Mucosa of gallbladder (tissue), 1 donor: Measurements from ENCODE around the gene JSRP1. TPM values are rescaled to one million over a fixed set of nuclear protein-coding genes. Genes with fewer than 3 reads are reported as not detected.

Experiments
- DNase-seq: peaks from one replicate; pipeline ENCODE4 v3.0.0-alpha.2; 2020; ENCODE audit warnings: low spot score
- total RNA-seq: library from RNA; stranded (reverse); gene quantifications from one replicate; pipeline ENCODE4 v1.2.1, GENCODE V29; 2021
- donor health status: DM: no; HTN: no; CAD: no.

The JSRP1 gene
- total RNA-seq, 1 donor from 2014 or later = 0.17 TPM

DNA sequence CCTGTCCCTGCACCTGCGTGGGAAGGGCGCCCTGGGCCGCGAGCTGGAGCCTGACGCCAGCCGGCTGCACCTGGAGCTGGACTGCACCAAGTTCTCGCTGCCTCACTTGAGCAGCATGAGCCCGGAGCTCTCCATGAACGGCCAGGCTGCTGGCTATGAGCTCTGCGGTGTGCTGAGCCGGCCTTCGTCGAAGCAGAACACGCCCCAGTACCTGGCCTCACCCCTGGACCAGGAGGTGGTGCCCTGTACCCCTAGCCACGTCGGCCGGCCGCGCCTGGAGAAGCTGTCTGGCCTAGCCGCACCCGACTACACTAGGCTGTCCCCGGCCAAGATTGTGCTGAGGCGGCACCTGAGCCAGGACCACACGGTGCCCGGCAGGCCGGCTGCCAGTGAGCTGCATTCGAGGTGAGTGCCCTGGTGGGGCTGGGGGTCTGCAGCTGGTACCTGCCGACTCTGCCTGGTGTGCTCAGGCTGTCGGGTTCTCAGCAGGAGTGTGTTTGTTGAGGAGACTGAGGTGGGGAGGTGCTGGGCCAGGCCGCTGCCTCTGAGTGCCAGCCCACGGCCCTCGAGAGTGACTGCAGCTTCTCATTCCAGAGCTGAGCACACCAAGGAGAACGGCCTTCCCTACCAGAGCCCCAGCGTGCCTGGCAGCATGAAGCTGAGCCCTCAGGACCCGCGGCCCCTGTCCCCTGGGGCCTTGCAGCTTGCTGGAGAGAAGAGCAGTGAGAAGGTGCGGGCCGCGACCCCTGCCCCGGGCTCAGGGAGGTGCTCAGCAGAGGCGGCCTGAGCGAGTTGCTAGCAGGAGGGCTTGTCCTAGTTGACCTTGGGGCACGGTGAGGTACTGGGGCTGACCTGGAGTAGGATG lies 39.6 kb downstream of the JSRP1 start:
- DNase-seq = no peak

DNA sequence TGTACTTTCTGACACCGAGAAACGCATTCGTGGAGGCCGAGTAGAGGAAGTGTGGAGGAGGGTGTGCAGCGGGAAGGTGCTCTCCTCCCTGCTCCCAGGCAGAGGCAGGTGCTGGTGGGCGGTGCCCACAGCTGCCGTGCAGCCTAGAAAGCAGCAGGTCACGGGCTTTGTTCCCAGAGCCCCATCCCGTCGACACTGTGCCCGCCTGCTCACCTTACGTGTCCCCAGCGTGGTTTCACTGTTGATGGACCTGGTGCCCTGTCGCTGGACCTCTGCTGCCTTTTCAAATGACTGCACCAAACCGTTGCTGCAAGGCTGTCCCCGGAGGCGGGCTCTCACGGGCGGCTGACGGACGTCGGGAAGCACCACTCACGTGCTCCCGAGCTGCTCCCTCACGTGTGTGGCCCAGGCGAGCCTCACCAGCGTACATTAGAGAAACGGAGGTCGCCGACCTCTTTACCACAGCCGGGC lies 40.9 kb downstream of the JSRP1 start:
- DNase-seq = no peak

DNA sequence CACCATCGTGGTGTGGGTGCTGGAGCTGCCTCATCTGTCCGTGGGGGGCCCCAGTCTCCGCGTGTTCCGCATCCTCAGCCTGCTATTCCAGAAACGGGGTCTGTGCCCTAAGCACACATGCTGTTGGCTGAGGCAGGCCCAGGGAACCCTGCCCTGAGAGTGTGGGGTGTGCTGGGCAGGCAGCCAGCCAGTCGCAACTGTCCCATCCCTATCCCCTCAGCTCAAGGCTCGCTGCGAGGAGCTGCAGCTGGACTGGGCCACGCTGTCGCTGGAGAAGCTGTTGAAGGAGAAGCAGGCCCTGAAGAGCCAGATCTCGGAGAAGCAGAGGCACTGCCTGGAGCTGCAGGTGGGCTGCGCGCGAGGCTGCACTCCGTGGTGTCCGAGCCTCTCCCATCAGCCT lies 42.0 kb downstream of the JSRP1 start:
- no peak for DNase-seq

DNA sequence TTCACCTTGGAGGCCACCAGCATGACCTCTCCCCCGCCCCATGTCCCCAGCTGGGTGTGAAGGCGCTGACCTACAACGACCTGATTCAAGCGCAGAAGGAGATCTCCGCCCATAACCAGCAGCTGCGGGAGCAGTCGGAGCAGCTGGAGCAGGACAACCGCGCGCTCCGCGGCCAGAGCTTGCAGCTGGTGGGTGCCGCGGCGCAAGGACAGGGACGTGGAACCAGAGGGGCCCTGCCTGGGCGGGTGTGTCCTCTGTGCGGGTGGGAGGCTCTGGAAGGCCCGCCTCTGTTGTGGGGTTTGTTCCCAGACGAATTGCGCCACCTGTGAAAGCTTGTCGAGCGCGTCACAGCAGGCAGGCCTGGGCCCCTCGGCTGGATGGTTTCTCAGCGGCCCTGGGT lies 42.4 kb downstream of the JSRP1 start:
- DNase-seq = no peak

DNA sequence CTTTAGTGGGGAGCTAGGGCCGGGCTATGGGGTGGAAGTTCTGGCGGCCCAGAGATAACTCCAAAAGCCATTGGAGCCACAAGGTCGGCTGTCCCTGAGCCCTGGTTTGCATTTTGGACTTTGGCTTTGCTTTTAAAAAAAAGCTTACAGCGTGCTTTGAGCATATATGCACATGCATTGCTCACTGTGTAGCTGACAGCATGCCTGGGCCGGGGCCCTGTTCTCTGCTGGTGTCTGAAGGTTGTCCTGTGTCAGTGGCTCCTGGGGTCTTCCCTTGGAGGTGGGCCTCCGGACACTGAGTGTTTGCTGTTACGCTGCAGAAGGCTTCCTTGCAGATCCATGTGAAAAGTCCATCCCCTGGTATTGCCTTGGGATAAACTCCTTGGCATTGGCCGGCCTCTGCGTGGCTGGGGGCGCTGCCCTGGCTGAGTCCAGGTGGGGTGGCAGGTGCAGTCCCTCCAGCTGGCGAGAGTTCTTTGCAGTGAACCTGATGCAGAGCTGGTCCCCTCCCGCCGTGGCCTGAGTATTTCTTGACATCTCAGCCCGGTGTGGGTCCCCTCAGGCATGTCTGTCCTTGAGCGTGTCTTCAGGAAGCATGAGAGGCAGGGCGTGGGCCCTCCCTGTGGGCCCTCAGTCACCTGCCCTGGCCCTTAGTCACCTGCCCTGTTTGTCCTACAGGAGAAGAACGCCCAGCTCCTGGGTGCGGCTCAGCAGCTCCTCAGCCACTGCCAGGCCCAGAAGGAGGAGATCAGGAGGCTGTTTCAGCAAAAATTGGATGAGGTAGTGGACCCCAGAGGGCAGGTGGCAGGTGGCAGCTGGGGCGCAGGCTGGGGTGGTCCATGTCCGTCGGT lies 43.1 kb downstream of the JSRP1 start:
- peak; percentile 62 for DNase-seq

DNA sequence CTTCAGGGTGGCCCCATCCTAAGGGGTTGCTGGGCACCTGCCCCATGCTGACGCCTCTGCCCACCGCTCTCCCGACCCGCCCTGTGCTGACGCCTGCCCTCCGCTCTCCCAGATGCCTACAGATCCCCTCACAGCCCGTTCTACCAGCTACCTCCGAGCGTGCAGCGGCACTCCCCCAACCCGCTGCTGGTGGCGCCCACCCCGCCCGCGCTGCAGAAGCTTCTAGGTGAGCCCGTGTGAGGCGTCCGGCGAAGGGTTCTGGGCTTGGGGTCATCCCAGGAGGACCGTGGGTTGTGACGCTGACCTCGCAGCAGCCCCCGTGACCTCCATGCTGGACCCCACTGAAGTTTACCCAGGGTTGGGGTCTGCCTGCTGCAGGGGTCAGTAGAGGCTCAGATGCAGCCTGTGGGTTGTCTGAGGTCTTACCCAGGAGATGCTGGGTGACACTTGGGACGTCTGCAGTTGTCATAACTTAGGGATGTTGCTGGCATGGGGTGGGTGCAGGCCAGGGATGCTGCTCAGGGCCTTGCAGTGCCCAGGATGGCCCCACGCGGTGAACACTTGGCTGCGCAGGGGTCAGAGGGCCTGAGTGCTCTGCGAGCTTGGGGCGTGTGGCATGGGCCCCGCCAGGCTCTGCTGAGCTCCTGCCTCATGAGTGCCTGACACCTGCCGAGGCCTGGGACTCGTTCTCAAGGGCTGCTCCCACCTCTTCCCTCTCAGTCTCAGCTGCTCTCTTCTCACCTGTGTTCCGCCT lies 45.1 kb downstream of the JSRP1 start:
- DNase-seq = no peak

DNA sequence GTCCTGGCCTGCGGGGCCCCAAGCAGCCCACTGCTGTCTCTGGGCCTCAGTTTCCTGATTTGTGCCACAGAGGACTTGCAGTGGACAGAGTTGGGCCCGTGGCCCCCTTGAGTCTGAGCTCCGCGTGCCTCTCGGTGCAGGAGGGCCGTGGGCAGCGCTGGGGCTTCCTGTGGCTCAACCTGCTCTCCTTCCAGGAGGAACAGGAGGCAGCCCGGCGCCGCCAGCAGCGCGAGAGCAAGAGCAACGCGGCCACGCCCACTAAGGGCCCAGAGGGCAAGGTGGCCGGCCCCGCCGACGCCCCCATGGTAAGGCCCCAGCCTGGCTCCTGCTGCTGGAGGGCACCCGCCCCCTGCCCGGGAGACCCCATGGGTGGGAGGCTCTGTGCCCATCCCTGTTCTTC lies 46.0 kb downstream of the JSRP1 start:
- DNase-seq = no peak

DNA sequence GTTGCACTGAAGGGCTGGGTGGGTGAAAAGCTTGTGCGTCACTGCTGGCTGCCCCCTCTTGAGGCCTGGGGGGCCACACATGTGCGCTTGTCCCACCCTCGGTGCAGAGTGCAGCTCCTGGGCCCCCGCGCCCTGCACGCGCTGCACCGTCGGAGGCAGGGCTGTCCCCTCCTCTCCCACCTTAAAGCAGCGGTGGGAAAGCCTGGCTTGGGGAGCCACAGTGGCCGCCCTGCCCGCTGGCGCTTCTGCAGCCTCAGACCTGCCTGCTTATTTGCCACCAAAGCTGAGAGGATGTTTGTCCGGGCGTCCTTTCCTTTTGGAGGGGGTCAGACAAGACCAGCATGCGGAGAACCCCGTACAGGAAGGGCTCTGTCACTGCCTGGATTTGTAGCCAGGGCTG lies 46.8 kb downstream of the JSRP1 start:
- no peak for DNase-seq

DNA sequence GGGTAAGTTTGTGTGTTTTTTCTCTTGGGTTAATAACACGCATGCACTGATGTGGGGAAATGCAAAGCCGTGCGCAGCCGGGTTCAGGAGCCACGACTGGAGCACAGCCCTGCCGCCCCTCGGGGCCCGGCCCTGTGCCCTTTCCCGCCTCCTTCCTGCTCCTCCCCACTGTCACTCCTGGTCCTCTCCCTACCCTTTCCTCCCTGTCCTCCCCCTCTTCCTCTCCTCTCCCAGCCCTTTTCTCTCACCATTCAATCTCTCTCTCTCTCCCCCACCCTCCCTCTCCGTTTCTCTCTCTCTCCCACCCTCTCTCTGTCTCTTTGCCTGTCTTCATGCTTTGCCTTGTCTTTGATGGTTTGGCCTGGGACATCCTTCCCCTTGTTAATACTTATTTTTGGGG lies 47.2 kb downstream of the JSRP1 start:
- no peak for DNase-seq

DNA sequence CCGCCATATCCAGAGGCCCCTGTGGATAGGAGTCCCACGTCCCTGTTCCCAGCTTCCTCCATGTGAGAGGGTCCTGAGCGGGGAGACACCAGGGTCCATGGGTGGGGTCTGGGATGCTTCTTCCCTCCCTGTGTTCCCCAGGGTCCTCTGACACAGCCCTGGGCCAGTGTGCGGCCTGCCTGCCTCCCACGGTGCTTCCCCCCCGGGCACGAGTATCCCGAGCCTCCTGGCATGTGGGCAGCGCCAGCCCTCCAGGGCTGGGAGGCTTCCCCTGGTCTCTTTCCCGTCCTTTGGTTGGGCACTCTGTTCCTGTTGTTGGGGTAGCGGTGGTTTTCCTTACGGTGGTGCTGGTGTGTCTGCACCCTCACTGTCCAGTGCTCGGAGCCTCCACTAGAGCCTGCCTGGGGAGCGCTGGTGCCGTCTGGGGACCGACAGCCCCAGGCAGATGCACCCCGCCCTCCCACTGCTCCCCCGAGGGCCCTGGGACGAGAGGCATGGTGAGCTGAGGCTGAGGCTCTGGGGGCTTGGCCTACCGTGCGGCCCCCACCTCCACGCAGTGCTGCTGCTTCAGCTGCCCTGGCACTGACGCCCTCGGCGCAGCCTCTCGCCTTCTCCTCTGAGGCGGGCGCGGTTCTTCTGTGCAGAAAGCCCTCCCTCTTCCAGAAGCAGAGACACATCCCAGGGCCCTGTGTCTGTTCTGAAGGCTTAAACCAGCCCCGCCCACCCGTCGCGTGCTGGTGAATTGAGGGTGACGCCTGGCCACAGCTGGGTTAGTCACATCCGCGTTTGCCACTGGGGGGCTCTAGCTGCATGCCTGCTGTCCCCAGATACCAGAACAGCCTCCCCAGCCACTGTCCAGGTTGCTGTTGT lies 48.0 kb downstream of the JSRP1 start:
- DNase-seq = peak; percentile 51

DNA sequence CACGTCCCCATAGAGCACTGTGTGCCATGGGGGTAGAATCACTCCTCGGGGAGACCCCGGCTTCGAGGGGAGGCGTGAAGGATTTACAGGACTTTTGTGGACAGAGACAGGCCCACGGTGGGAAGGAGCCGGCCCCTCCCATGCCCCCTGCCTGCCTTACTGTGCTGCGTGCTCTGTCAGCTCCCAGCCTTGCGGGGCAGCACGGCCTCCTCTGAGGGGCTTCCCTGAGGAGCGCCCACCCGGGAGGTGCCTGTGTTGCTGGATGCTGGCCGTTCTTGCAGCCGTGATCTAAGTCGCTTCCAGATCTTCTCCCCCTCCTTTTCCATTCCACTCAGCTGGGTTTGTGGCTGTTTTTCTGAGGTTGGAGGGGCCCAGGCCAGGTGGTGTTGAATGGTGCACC lies 49.2 kb downstream of the JSRP1 start:
- no peak for DNase-seq

DNA sequence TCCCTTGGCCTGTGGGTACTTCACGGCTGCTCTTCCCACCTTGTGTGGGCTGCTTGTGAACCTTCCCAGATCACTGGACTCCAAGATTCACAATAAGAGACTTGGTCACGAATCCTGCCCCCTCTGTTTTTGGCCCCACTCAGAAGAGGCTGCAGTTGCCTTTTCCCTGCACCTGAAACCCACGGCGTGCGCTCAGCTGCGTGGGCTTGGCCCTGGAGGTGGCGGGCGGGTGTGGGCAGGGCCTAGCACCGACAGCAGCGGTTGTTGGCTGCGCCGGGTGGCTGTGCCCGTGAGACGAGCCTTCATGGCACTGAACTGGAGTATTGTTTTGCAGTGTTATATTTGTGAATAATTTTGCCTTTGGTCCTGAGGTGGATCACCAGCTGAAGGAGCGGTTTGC lies 53.9 kb downstream of the JSRP1 start:
- no peak for DNase-seq

Other genes starting within 250 kb of the JSRP1 start
- 92.2 TPM for gene BTBD2, start 240.7 kb downstream of the JSRP1 start, total RNA-seq
- 246 TPM for gene MKNK2, start 205.2 kb downstream of the JSRP1 start, total RNA-seq
- gene MOB3A, start 160.1 kb downstream of the JSRP1 start, total RNA-seq = 59.0 TPM
- 11.5 TPM for gene IZUMO4, start 159.5 kb downstream of the JSRP1 start, total RNA-seq
- 125 TPM for gene AP3D1, start 104.9 kb downstream of the JSRP1 start, total RNA-seq
- gene DOT1L, start 92.5 kb downstream of the JSRP1 start, total RNA-seq = 40.1 TPM
- 126 TPM for gene PLEKHJ1, start 20.1 kb downstream of the JSRP1 start, total RNA-seq
- 72.8 TPM for gene SF3A2, start 19.6 kb downstream of the JSRP1 start, total RNA-seq
- 5.1 TPM for gene AMH, start 7.1 kb downstream of the JSRP1 start, total RNA-seq
- gene PEAK3, start 25.8 kb upstream of the JSRP1 start, total RNA-seq = 1.0 TPM
- gene LINGO3, start 51.7 kb upstream of the JSRP1 start, total RNA-seq = 0.17 TPM
- gene LSM7, start 72.2 kb upstream of the JSRP1 start, total RNA-seq = 79.1 TPM
- gene SPPL2B, start 72.3 kb upstream of the JSRP1 start, total RNA-seq = 148 TPM
- gene TMPRSS9, start 103.8 kb upstream of the JSRP1 start, total RNA-seq = not detected
- 76.4 TPM for gene TIMM13, start 171.2 kb upstream of the JSRP1 start, total RNA-seq
- gene LMNB2, start 200.5 kb upstream of the JSRP1 start, total RNA-seq = 23.9 TPM
- 59.8 TPM for gene GADD45B, start 219.7 kb upstream of the JSRP1 start, total RNA-seq